ENCODE measurements around the gene ACSM3. TPM values are rescaled to one million over a fixed set of nuclear protein-coding genes. Genes with fewer than 3 reads are reported as not detected.

Gene ACSM3
- total RNA-seq, 1 experiment from 2014 or later = 1.6 TPM

- DNase-seq = no peak
- no peak overlapping the region for H3K4me3 ChIP-seq (ENCODE audit: low read length)
- H3K9me3 ChIP-seq (ENCODE audit: low read length) = peaks cover 22% of the 10 kb centered on the region
- no peak overlapping the region for H3K27ac ChIP-seq (ENCODE audit: low read length)
- H3K4me2 ChIP-seq (ENCODE audit: low read depth, low read length, poor library complexity, severe bottlenecking) = no peak overlapping the region
- H3K79me2 ChIP-seq (ENCODE audit: low read length) = no peaks in the 10 kb centered on the region
- H3K36me3 ChIP-seq (ENCODE audit: insufficient read depth, low read length) = peaks cover 68% of the 10 kb centered on the region
- H3K9ac ChIP-seq (ENCODE audit: low read length) = no peak overlapping the region
- H3K4me1 ChIP-seq (ENCODE audit: low read length) = peaks cover 3% of the 10 kb centered on the region; the same call in 1 of the 2 replicates
- H2AFZ ChIP-seq (ENCODE audit: low read length) = no peak overlapping the region
- no peaks in the 10 kb centered on the region for H3K27me3 ChIP-seq (ENCODE audit: low read length)
- no peaks in the 10 kb centered on the region for H4K20me1 ChIP-seq (ENCODE audit: insufficient read depth, low read depth, low read length)
- H3K9me2 ChIP-seq (replicated peaks; ENCODE audit: insufficient read depth, low read length) = no peaks in the 10 kb centered on the region
Measured at GRCh38 chr16:20838240-20838639, 74.4 kb downstream of the ACSM3 start.

DNA sequence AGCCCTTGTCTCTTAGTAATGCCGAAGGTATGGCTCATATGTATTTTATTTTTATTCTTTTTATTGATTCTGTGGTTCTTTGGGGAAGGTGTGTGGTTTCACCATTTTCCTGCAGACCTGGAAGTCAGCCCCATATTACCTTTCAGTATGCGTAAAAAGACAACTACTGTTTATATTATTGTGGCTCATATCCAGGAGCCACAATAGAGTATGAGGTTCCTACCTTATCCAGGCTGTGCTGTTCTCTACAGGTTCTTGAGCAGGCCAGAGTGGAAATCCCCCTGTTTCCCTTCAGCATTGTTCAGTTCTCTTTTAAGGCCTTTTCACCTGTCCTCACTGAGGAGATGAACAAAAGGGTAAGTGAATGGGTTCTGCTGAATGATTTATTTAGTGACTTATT, 75.7 kb downstream of the ACSM3 start:
- no peak overlapping the region for H3K27ac ChIP-seq (ENCODE audit: low read length)
- no peaks in the 10 kb centered on the region for H3K79me2 ChIP-seq (ENCODE audit: low read length)
- H3K9ac ChIP-seq (ENCODE audit: low read length) = no peak overlapping the region
- peaks cover 19% of the 10 kb centered on the region for H3K9me3 ChIP-seq (ENCODE audit: low read length)
- H3K27me3 ChIP-seq (ENCODE audit: low read length) = no peaks in the 10 kb centered on the region
- no peaks in the 10 kb centered on the region for H3K9me2 ChIP-seq (replicated peaks; ENCODE audit: insufficient read depth, low read length)
- H3K4me2 ChIP-seq (ENCODE audit: low read depth, low read length, poor library complexity, severe bottlenecking) = no peak overlapping the region
- no peak overlapping the region for H2AFZ ChIP-seq (ENCODE audit: low read length)
- H3K36me3 ChIP-seq (ENCODE audit: insufficient read depth, low read length) = peaks cover 58% of the 10 kb centered on the region
- no peak overlapping the region for H3K4me3 ChIP-seq (ENCODE audit: low read length)
- H4K20me1 ChIP-seq (ENCODE audit: insufficient read depth, low read depth, low read length) = no peaks in the 10 kb centered on the region
- H3K4me1 ChIP-seq (ENCODE audit: low read length) = peaks cover 3% of the 10 kb centered on the region; the same call in 1 of the 2 replicates
- DNase-seq = no peak

DNA sequence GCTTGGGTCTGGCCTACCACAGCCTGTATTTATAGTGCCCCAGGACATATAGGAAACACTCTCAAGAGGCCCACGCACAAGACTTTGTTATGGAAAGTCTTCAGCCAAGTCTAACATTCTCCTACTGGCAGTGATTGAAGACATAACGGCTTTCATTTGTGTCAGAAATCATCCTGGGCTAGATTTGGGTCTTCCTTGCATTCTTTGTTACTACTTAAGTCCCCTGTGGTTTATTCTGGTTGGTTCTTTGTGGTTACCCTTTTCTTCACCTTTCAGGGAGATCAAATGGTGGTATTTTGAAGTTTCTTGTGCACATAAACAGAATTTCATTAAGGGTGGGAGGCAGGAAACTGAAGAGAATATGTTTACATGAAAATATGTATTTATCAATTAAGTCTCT, 80.2 kb downstream of the ACSM3 start:
- Histone ChIP-seq H3K27ac (ENCODE audit: low read length) (no peak overlapping the region), H3K9ac (ENCODE audit: low read length) (no peak overlapping the region), H3K4me1 (ENCODE audit: low read length) (no peaks in the 10 kb centered on the region), H3K79me2 (ENCODE audit: low read length) (no peaks in the 10 kb centered on the region), H4K20me1 (ENCODE audit: insufficient read depth, low read depth, low read length) (no peaks in the 10 kb centered on the region), H3K4me2 (ENCODE audit: low read depth, low read length, poor library complexity, severe bottlenecking) (no peak overlapping the region), H3K9me3 (ENCODE audit: low read length) (no peaks in the 10 kb centered on the region), H3K36me3 (ENCODE audit: insufficient read depth, low read length) (peaks cover 29% of the 10 kb centered on the region), H2AFZ (ENCODE audit: low read length) (no peak overlapping the region), H3K9me2 (replicated peaks; ENCODE audit: insufficient read depth, low read length) (no peaks in the 10 kb centered on the region), H3K27me3 (ENCODE audit: low read length) (no peaks in the 10 kb centered on the region), H3K4me3 (ENCODE audit: low read length) (no peak overlapping the region)
- no peak for DNase-seq

DNA sequence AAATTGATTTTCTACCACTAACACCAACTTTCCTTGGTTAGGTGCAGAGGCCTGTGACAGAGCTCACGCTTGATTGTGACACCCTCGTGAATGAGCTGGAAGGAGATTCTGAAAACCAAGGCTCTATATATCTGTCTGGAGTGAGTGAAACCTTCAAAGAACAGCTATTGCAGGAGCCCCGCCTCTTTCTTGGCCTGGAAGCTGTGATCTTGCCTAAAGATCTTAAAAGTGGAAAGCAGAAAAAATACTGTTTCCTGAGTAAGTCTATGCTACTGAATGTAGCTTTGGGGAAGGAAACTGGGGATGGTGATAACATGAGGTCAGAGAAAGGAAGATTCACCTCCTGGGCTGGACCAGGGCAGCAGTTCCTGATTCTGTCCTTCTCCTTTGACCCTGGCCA, 80.8 kb downstream of the ACSM3 start:
- H3K4me3 ChIP-seq (ENCODE audit: low read length) = no peak overlapping the region
- H3K9me2 ChIP-seq (replicated peaks; ENCODE audit: insufficient read depth, low read length) = no peaks in the 10 kb centered on the region
- no peak overlapping the region for H3K9ac ChIP-seq (ENCODE audit: low read length)
- no peaks in the 10 kb centered on the region for H4K20me1 ChIP-seq (ENCODE audit: insufficient read depth, low read depth, low read length)
- no peaks in the 10 kb centered on the region for H3K9me3 ChIP-seq (ENCODE audit: low read length)
- no peak overlapping the region for H2AFZ ChIP-seq (ENCODE audit: low read length)
- H3K36me3 ChIP-seq (ENCODE audit: insufficient read depth, low read length) = peaks cover 28% of the 10 kb centered on the region
- no peaks in the 10 kb centered on the region for H3K27me3 ChIP-seq (ENCODE audit: low read length)
- no peaks in the 10 kb centered on the region for H3K79me2 ChIP-seq (ENCODE audit: low read length)
- DNase-seq = no peak
- no peak overlapping the region for H3K4me2 ChIP-seq (ENCODE audit: low read depth, low read length, poor library complexity, severe bottlenecking)
- no peak overlapping the region for H3K27ac ChIP-seq (ENCODE audit: low read length)
- H3K4me1 ChIP-seq (ENCODE audit: low read length) = no peaks in the 10 kb centered on the region

GRCh38 chr16:20846030-20846429, 82.2 kb downstream of the ACSM3 start:
- no peak overlapping the region for H3K27ac ChIP-seq (ENCODE audit: low read length)
- no peak overlapping the region for H3K4me3 ChIP-seq (ENCODE audit: low read length)
- H2AFZ ChIP-seq (ENCODE audit: low read length) = no peak overlapping the region
- peaks cover 19% of the 10 kb centered on the region for H3K36me3 ChIP-seq (ENCODE audit: insufficient read depth, low read length)
- no peaks in the 10 kb centered on the region for H4K20me1 ChIP-seq (ENCODE audit: insufficient read depth, low read depth, low read length)
- no peaks in the 10 kb centered on the region for H3K4me1 ChIP-seq (ENCODE audit: low read length)
- no peaks in the 10 kb centered on the region for H3K79me2 ChIP-seq (ENCODE audit: low read length)
- no peak overlapping the region for H3K9ac ChIP-seq (ENCODE audit: low read length)
- no peaks in the 10 kb centered on the region for H3K9me3 ChIP-seq (ENCODE audit: low read length)
- no peaks in the 10 kb centered on the region for H3K27me3 ChIP-seq (ENCODE audit: low read length)
- no peaks in the 10 kb centered on the region for H3K9me2 ChIP-seq (replicated peaks; ENCODE audit: insufficient read depth, low read length)
- DNase-seq = no peak
- H3K4me2 ChIP-seq (ENCODE audit: low read depth, low read length, poor library complexity, severe bottlenecking) = no peak overlapping the region

GRCh38 chr16:20846551-20846950, 82.7 kb downstream of the ACSM3 start:
- Histone ChIP-seq H3K4me2 (ENCODE audit: low read depth, low read length, poor library complexity, severe bottlenecking) (no peak overlapping the region), H3K36me3 (ENCODE audit: insufficient read depth, low read length) (peaks cover 19% of the 10 kb centered on the region), H2AFZ (ENCODE audit: low read length) (no peak overlapping the region), H3K4me1 (ENCODE audit: low read length) (no peaks in the 10 kb centered on the region), H3K9me2 (replicated peaks; ENCODE audit: insufficient read depth, low read length) (no peaks in the 10 kb centered on the region), H3K27ac (ENCODE audit: low read length) (no peak overlapping the region), H3K4me3 (ENCODE audit: low read length) (no peak overlapping the region), H4K20me1 (ENCODE audit: insufficient read depth, low read depth, low read length) (no peaks in the 10 kb centered on the region), H3K27me3 (ENCODE audit: low read length) (no peaks in the 10 kb centered on the region), H3K9me3 (ENCODE audit: low read length) (no peaks in the 10 kb centered on the region), H3K9ac (ENCODE audit: low read length) (no peak overlapping the region), H3K79me2 (ENCODE audit: low read length) (no peaks in the 10 kb centered on the region)
- no peak for DNase-seq

Small RNAs within 50 kb of the gene (small RNA-seq; reads per million reads assigned to genes)
- gene RF00618 (not detected), gene RNU6-944P (not detected)

Other genes with a start within 250 kb of the ACSM3 start
- not detected in 2 replicates for gene ACSM2B, start 187.6 kb upstream of the ACSM3 start, total RNA-seq (2014; rRNA removed; shearing (Covaris generic); ENCODE audit: low replicate concordance)
- gene ACSM1, start 66.3 kb upstream of the ACSM3 start, total RNA-seq (2014; rRNA removed; shearing (Covaris generic); ENCODE audit: low replicate concordance) = not detected in 2 replicates
- gene THUMPD1, start 22.2 kb upstream of the ACSM3 start, total RNA-seq (2014; rRNA removed; shearing (Covaris generic); ENCODE audit: low replicate concordance) = 38.4 and 40.7 TPM in 2 replicates
- gene ERI2, start 42.5 kb downstream of the ACSM3 start, total RNA-seq (2014; rRNA removed; shearing (Covaris generic); ENCODE audit: low replicate concordance) = 12.3 and 17.0 TPM in 2 replicates
- gene REXO5, start 42.5 kb downstream of the ACSM3 start, total RNA-seq (2014; rRNA removed; shearing (Covaris generic); ENCODE audit: low replicate concordance) = 8.4 and 13.9 TPM in 2 replicates
- gene DCUN1D3, start 136.3 kb downstream of the ACSM3 start, total RNA-seq (2014; rRNA removed; shearing (Covaris generic); ENCODE audit: low replicate concordance) = 6.2 and 7.3 TPM in 2 replicates
- gene LYRM1, start 136.8 kb downstream of the ACSM3 start, total RNA-seq (2014; rRNA removed; shearing (Covaris generic); ENCODE audit: low replicate concordance) = 37.6 and 43.2 TPM in 2 replicates